Panc1 (cell line): ENCODE results near the gene NELL2. TPM values are rescaled to one million over a fixed set of nuclear protein-coding genes. Genes with fewer than 3 reads are reported as not detected.

ENCODE experiments used
- ATAC-seq: fragments of 200-7000 bp; cut with Tn5 transposase; 2 replicates; pipeline ENCODE4 v1.9.1; 2020; ENCODE audit warnings: mild to moderate bottlenecking, moderate library complexity
- Bru-seq: library from RNA; stranded (reverse); fragments of 400-500 nt; gene quantifications from one replicate; lab custom pipeline; 2021; lab: Mats Ljungman, UMichigan
- BruChase-seq, 2 experiments: library from RNA; stranded (reverse); fragments of 400-500 nt; gene quantifications; one replicate each; lab custom pipeline; 2021; lab: Mats Ljungman, UMichigan
- BruUV-seq: library from RNA; stranded (reverse); fragments of 400-500 nt; replicated peaks from 2 replicates; lab custom pipeline; 2021; lab: Mats Ljungman, UMichigan
- CTCF ChIA-PET: fragments of 300-600 bp; sonication (Branson Sonifier 250); formaldehyde crosslinking; loops from one replicate; lab custom pipeline; 2022; ENCODE audit warnings: antibody characterized with exemption; lab: Charles Lee
- POLR2A ChIA-PET: fragments of 300-600 bp; sonication (Branson Sonifier 250); formaldehyde crosslinking; loops from one replicate; lab custom pipeline; 2022; ENCODE audit warnings: antibody characterized with exemption; lab: Charles Lee
- DNase-seq: peaks from one replicate; pipeline ENCODE4 v3.0.0-alpha.2; 2010; ENCODE audit warnings: low read depth, low spot score
- H3K27ac ChIP-seq: 2 replicates; pipeline ENCODE4 v1.5.1; 2011; ENCODE audit warnings: mild to moderate bottlenecking, low read length, inconsistent platforms
- H3K27me3 ChIP-seq: fragments of 200-500 bp; sonication (Bioruptor generic); 2 replicates; pipeline ENCODE4 v1.6.0; 2014; ENCODE audit warnings: low read length, inconsistent platforms; ENCODE audit not compliant: control insufficient read depth, insufficient read depth
- H3K36me3 ChIP-seq: fragments of 200-500 bp; sonication (Bioruptor generic); 2 replicates; pipeline ENCODE4 v1.5.1; 2014; ENCODE audit warnings: inconsistent platforms, mild to moderate bottlenecking, low read length, moderate library complexity; ENCODE audit not compliant: control insufficient read depth, insufficient read depth
- H3K4me1 ChIP-seq: 2 replicates; pipeline ENCODE4 v1.5.1; 2011; ENCODE audit warnings: inconsistent platforms, mild to moderate bottlenecking, low read length, moderate library complexity; ENCODE audit not compliant: control insufficient read depth, insufficient read depth
- H3K4me3 ChIP-seq, 2 experiments: 2 replicates each; pipeline ENCODE4 v1.5.1; 2011 to 2012; ENCODE audit warnings: low read depth in 2 of 2, low read length in 2 of 2, mild to moderate bottlenecking in 2 of 2, inconsistent platforms in 1 of 2, moderate library complexity in 1 of 2
- H3K9me3 ChIP-seq: fragments of 200-500 bp; sonication (Bioruptor generic); 2 replicates; pipeline ENCODE4 v1.5.1; 2014; ENCODE audit warnings: low read depth, mild to moderate bottlenecking, inconsistent platforms, low read length, moderate library complexity; ENCODE audit not compliant: control insufficient read depth, insufficient read depth
- CTCF ChIP-seq: fragments of 450-650 bp; IDR thresholded peaks from 2 replicates; pipeline ENCODE4 v1.5.1; 2017; ENCODE audit warnings: mild to moderate bottlenecking
- POLR2AphosphoS5 ChIP-seq: IDR thresholded peaks from 2 replicates; pipeline ENCODE4 v1.6.1; 2012; ENCODE audit warnings: mild to moderate bottlenecking, low read depth, low read length, moderate library complexity
- REST ChIP-seq, 2 experiments: IDR thresholded peaks; 2 replicates each; pipeline ENCODE4 v1.6.1; 2011 to 2012; ENCODE audit warnings: low read depth in 2 of 2, control low read depth in 1 of 2, low read length in 1 of 2, mild to moderate bottlenecking in 1 of 2, moderate library complexity in 1 of 2; ENCODE audit not compliant: insufficient read depth in 1 of 2
- SIN3A ChIP-seq: IDR thresholded peaks from 2 replicates; pipeline ENCODE4 v1.6.1; 2012; ENCODE audit warnings: low read depth, mild to moderate bottlenecking, low read length, moderate library complexity, borderline replicate concordance; ENCODE audit not compliant: insufficient read depth
- TCF7L2 ChIP-seq: IDR thresholded peaks from 2 replicates; pipeline ENCODE4 v1.6.1; 2011; ENCODE audit warnings: mild to moderate bottlenecking, low read depth, low read length, inconsistent platforms
- in situ Hi-C: cut with HindIII; loops from 2 replicates; pipeline ENCODE4 v1.10.0; 2016; ENCODE audit warnings: low sequenced_read_pairs, low pct_unique_long_range_greater_than_20kb
- intact Hi-C: fragments of 100-400 bp; cut with micrococcal nuclease; formaldehyde crosslinking; loops from one replicate; pipeline ENCODE4 v1.10.0; 2022; ENCODE audit not compliant: unreplicated experiment
- long read RNA-seq: library from polyadenylated mRNA; unstranded; transcript quantifications from one replicate; pipeline ENCODE4 v2.0.0, GENCODE V29; 2021; ENCODE audit not compliant: unreplicated experiment
- polyA plus RNA-seq: library from polyadenylated mRNA; unstranded; fragments of >200 nt; gene quantifications from one replicate; pipeline ENCODE4 v1.2.1, GENCODE V29; 2012; ENCODE audit warnings: missing spikeins; ENCODE audit not compliant: insufficient read length
- total RNA-seq: library from RNA; stranded (reverse); gene quantifications from one replicate; pipeline ENCODE4 v1.2.1, GENCODE V29; 2021; ENCODE audit not compliant: unreplicated experiment

NELL2 gene
- total RNA-seq (0.28 TPM), Bru-seq, nascent RNA (percentile 5 among the genes with signal in this experiment), BruChase-seq, experiment 1, labeled RNA remaining after a 2-hour chase (percentile 3 among the genes with signal in this experiment), BruChase-seq, experiment 2, labeled RNA remaining after a 6-hour chase (percentile 4 among the genes with signal in this experiment)
- polyA plus RNA-seq = not detected
- long read RNA-seq = 0 reads

- Histone ChIP-seq H3K4me3 (peak within 1 kb of the TSS; percentile 39 to 54), H3K36me3 (no peaks in the 10 kb centered on the region), H3K27me3 (peaks cover 35% of the 10 kb centered on the region), H3K27ac (no peak within 1 kb of the TSS), H3K4me1 (peaks cover 10% of the 10 kb centered on the region; the same call in 1 of the 2 replicates), H3K9me3 (no peaks in the 10 kb centered on the region)
- TF ChIP-seq SIN3A (no peak), REST (IDR thresholded peaks at IDR 0.05; ENCODE audit: insufficient read depth in 1 of 2, low read depth in 2 of 2, low read length in 1 of 2) (no peak), POLR2AphosphoS5 (no peak), CTCF (no peak), TCF7L2 (no peak)
- POLR2A ChIA-PET = interaction anchor here (0.7 kb wide), 1 partner anchor 852 kb away, joined by 17 read pairs; no protein-coding TSS in a partner anchor
- no TSS peak for BruUV-seq
- intact Hi-C loops (no loop called here), in situ Hi-C loops (no loop called here)
- CTCF ChIA-PET = interaction anchor here (0.7 to 1.1 kb wide), 4 partner anchors 72 to 861 kb away, joined by 4 to 6 read pairs (median 4); no protein-coding TSS in a partner anchor
- peak; percentile 90 for ATAC-seq
- DNase-seq = no peak
Measured at GRCh38 chr12:44875954-44876543, at the start of gene NELL2. TSS of gene NELL2 (minus strand) at chr12:44876315. CDS start at chr12:44875869, 446 bp downstream.

GRCh38 chr12:44921736-44922135, 45.6 kb upstream of the NELL2 start:
- ChIA-PET POLR2A (no interaction called here), CTCF (no interaction called here)
- Histone ChIP-seq H3K9me3 (no peaks in the 10 kb centered on the region), H3K4me1 (no peaks in the 10 kb centered on the region), H3K4me3 (no peak overlapping the region), H3K36me3 (no peaks in the 10 kb centered on the region), H3K27me3 (no peaks in the 10 kb centered on the region), H3K27ac (no peak overlapping the region)
- BruUV-seq = no TSS peak
- TF ChIP-seq POLR2AphosphoS5 (no peak), CTCF (no peak), SIN3A (no peak), REST (IDR thresholded peaks at IDR 0.05; ENCODE audit: insufficient read depth in 1 of 2, low read depth in 2 of 2, low read length in 1 of 2) (no peak), TCF7L2 (no peak)
- ATAC-seq (no peak), DNase-seq (no peak)
- intact Hi-C loops = no loop called here
- in situ Hi-C loops = no loop called here
